Muscle layer of colon (tissue), 2 donors: ENCODE results near the gene GRIN2C.

Source experiments
- H3K27ac ChIP-seq: one replicate; pipeline ENCODE4 v1.7.0; 2013; ENCODE audit warnings: low read depth, mild to moderate bottlenecking, low read length, moderate library complexity
- H3K27me3 ChIP-seq, 2 donors: one replicate each; pipeline ENCODE4 v1.7.0; 2013; ENCODE audit warnings: low read length in 2 of 2, mild to moderate bottlenecking in 2 of 2; ENCODE audit not compliant: insufficient read depth in 2 of 2, control insufficient read depth in 1 of 2
- H3K36me3 ChIP-seq: one replicate; pipeline ENCODE4 v1.7.0; 2013; ENCODE audit warnings: mild to moderate bottlenecking, low read length; ENCODE audit not compliant: insufficient read depth
- H3K4me1 ChIP-seq: one replicate; pipeline ENCODE4 v1.7.0; 2013; ENCODE audit warnings: mild to moderate bottlenecking, low read length; ENCODE audit not compliant: insufficient read depth
- H3K4me3 ChIP-seq, 2 donors: one replicate each; pipeline ENCODE4 v1.7.0; 2013; ENCODE audit warnings: low read length in 2 of 2, low read depth in 1 of 2, mild to moderate bottlenecking in 1 of 2, moderate library complexity in 1 of 2
- H3K9ac ChIP-seq: one replicate; pipeline ENCODE4 v1.7.0; 2013; ENCODE audit warnings: low read length
- H3K9me3 ChIP-seq: one replicate; pipeline ENCODE4 v1.7.0; 2013; ENCODE audit warnings: mild to moderate bottlenecking, low read length
- donor health status: abdominal sarcoma.
- donor health status: Adenocarcinoma of cecum.

GRIN2C gene

GRCh38 chr17:74838274-74838673 is 21.4 kb downstream of the GRIN2C start:
- H3K9ac ChIP-seq = no peak overlapping the region
- H3K27ac ChIP-seq = no peak overlapping the region

GRCh38 chr17:74836691-74837467 is 22.8 kb downstream of the GRIN2C start:
- Histone ChIP-seq H3K27ac (no peak overlapping the region), H3K4me1 (peaks cover 19% of the 10 kb centered on the region), H3K36me3 (peaks cover 12% of the 10 kb centered on the region), H3K9me3 (no peaks in the 10 kb centered on the region), H3K4me3 (no peak overlapping the region), H3K9ac (no peak overlapping the region), H3K27me3 (no peaks in the 10 kb centered on the region)

More at GRCh38 chr17:74838274-74838673, 21.4 kb downstream of the GRIN2C start:
- Histone ChIP-seq H3K36me3 (peaks cover 12% of the 10 kb centered on the region), H3K4me1 (peaks cover 26% of the 10 kb centered on the region), H3K9me3 (no peaks in the 10 kb centered on the region), H3K4me3 (no peak overlapping the region), H3K27me3 (no peaks in the 10 kb centered on the region)

- Histone ChIP-seq H3K4me1 (peaks cover 12% of the 10 kb centered on the region), H3K36me3 (peaks cover 12% of the 10 kb centered on the region), H3K9me3 (no peaks in the 10 kb centered on the region), H3K27ac (no peak overlapping the region), H3K4me3 (no peak overlapping the region), H3K9ac (no peak overlapping the region), H3K27me3 (no peaks in the 10 kb centered on the region)
Observed at GRCh38 chr17:74836191-74836590, 23.5 kb downstream of the GRIN2C start.

- H3K27ac ChIP-seq = no peak overlapping the region
- no peak overlapping the region for H3K9ac ChIP-seq
- H3K27me3 ChIP-seq = no peaks in the 10 kb centered on the region
- H3K36me3 ChIP-seq = peaks cover 12% of the 10 kb centered on the region
- no peak overlapping the region for H3K4me3 ChIP-seq
- H3K9me3 ChIP-seq = no peaks in the 10 kb centered on the region
- H3K4me1 ChIP-seq = no peaks in the 10 kb centered on the region
Observed at GRCh38 chr17:74833501-74834377, 25.9 kb downstream of the GRIN2C start.

GRCh38 chr17:74832421-74832820 is 27.3 kb downstream of the GRIN2C start:
- Histone ChIP-seq H3K36me3 (peaks cover 12% of the 10 kb centered on the region), H3K4me1 (no peaks in the 10 kb centered on the region), H3K9me3 (no peaks in the 10 kb centered on the region), H3K9ac (no peak overlapping the region), H3K4me3 (no peak overlapping the region), H3K27ac (no peak overlapping the region), H3K27me3 (no peaks in the 10 kb centered on the region)

GRCh38 chr17:74831444-74832146 is 28.1 kb downstream of the GRIN2C start:
- Histone ChIP-seq H3K9me3 (no peaks in the 10 kb centered on the region), H3K27me3 (no peaks in the 10 kb centered on the region), H3K4me1 (no peaks in the 10 kb centered on the region), H3K36me3 (peaks cover 9% of the 10 kb centered on the region), H3K27ac (no peak overlapping the region), H3K9ac (no peak overlapping the region), H3K4me3 (no peak overlapping the region)

GRCh38 chr17:74830861-74831260 is 28.8 kb downstream of the GRIN2C start:
- Histone ChIP-seq H3K27me3 (no peaks in the 10 kb centered on the region), H3K9me3 (no peaks in the 10 kb centered on the region), H3K4me3 (no peak overlapping the region), H3K4me1 (no peaks in the 10 kb centered on the region), H3K9ac (no peak overlapping the region), H3K27ac (no peak overlapping the region), H3K36me3 (peaks cover 2% of the 10 kb centered on the region)

GRCh38 chr17:74827800-74828199 is 31.9 kb downstream of the GRIN2C start:
- Histone ChIP-seq H3K27me3 (no peaks in the 10 kb centered on the region), H3K27ac (no peak overlapping the region), H3K36me3 (no peaks in the 10 kb centered on the region), H3K4me3 (no peak overlapping the region), H3K9me3 (no peaks in the 10 kb centered on the region), H3K4me1 (no peaks in the 10 kb centered on the region), H3K9ac (no peak overlapping the region)

- Histone ChIP-seq H3K9me3 (no peaks in the 10 kb centered on the region), H3K27ac (no peak overlapping the region), H3K4me1 (no peaks in the 10 kb centered on the region), H3K4me3 (no peak overlapping the region), H3K9ac (no peak overlapping the region), H3K27me3 (no peaks in the 10 kb centered on the region), H3K36me3 (no peaks in the 10 kb centered on the region)
Observed at GRCh38 chr17:74825952-74826719, 33.5 kb downstream of the GRIN2C start.

GRCh38 chr17:74824961-74825627 is 34.6 kb downstream of the GRIN2C start:
- H3K4me3 ChIP-seq = no peak overlapping the region
- no peaks in the 10 kb centered on the region for H3K36me3 ChIP-seq
- no peaks in the 10 kb centered on the region for H3K9me3 ChIP-seq
- H3K27me3 ChIP-seq = no peaks in the 10 kb centered on the region
- no peak overlapping the region for H3K9ac ChIP-seq
- H3K4me1 ChIP-seq = no peaks in the 10 kb centered on the region
- no peak overlapping the region for H3K27ac ChIP-seq
